Tibial nerve (tissue), 4 donors: ENCODE data around the gene PRPF40A.

Experiments
- EP300 ChIP-seq, 2 donors: sonication (generic); formaldehyde crosslinking; IDR thresholded peaks; one replicate each; pipeline ENCODE4 v1.6.1; 2017; ENCODE audit warnings: antibody characterized with exemption in 2 of 2, mild to moderate bottlenecking in 1 of 2
- TF ChIP-seq, protein P1 (sequence below), 5 experiments: fragments of 200-600 bp in 3 of 5; fragments of 450-650 bp in 2 of 5; sonication (generic) in 3 of 5; IDR thresholded peaks; one replicate each; pipeline ENCODE4 v1.5.1; 2016 to 2019; ENCODE audit warnings: antibody characterized with exemption in 5 of 5, mild to moderate bottlenecking in 3 of 5, moderate library complexity in 2 of 5

DNA sequence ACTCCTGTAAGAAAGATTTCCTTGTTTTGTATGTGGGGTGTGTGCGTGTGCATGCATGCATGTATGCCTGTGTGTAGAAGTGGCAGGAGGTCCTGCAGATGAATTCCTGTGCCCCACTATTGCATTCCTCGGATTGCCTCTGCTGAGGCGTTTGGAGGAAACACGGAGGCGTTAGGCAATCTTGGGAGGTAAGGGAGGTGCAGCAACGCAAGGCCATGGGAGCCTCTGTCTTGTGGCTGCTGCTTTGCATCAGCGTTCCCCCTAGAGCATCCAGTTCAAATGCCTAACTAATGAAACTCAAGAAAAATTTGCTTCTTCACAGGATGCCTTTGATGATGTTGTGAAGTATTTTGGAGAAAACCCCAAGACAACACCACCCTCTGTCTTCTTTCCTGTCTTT is 80.0 kb downstream of the PRPF40A start:
- TF ChIP-seq, protein P1, sequence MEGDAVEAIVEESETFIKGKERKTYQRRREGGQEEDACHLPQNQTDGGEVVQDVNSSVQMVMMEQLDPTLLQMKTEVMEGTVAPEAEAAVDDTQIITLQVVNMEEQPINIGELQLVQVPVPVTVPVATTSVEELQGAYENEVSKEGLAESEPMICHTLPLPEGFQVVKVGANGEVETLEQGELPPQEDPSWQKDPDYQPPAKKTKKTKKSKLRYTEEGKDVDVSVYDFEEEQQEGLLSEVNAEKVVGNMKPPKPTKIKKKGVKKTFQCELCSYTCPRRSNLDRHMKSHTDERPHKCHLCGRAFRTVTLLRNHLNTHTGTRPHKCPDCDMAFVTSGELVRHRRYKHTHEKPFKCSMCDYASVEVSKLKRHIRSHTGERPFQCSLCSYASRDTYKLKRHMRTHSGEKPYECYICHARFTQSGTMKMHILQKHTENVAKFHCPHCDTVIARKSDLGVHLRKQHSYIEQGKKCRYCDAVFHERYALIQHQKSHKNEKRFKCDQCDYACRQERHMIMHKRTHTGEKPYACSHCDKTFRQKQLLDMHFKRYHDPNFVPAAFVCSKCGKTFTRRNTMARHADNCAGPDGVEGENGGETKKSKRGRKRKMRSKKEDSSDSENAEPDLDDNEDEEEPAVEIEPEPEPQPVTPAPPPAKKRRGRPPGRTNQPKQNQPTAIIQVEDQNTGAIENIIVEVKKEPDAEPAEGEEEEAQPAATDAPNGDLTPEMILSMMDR (IDR thresholded peaks at IDR 0.05), result no peak
- no peak for TF ChIP-seq EP300 (IDR thresholded peaks at IDR 0.05)
